Urothelium cell line (cell line): ENCODE measurements around the gene BROX.

Experiments
- DNase-seq: peaks from one replicate; pipeline ENCODE4 v3.0.0; 2011; ENCODE audit warnings: low spot score, mixed read lengths
- FAIRE-seq: peaks from 2 replicates; lab custom pipeline; 2011; peaks lifted over from hg19 to GRCh38; lab: Jason Lieb, UNC

BROX gene

DNA sequence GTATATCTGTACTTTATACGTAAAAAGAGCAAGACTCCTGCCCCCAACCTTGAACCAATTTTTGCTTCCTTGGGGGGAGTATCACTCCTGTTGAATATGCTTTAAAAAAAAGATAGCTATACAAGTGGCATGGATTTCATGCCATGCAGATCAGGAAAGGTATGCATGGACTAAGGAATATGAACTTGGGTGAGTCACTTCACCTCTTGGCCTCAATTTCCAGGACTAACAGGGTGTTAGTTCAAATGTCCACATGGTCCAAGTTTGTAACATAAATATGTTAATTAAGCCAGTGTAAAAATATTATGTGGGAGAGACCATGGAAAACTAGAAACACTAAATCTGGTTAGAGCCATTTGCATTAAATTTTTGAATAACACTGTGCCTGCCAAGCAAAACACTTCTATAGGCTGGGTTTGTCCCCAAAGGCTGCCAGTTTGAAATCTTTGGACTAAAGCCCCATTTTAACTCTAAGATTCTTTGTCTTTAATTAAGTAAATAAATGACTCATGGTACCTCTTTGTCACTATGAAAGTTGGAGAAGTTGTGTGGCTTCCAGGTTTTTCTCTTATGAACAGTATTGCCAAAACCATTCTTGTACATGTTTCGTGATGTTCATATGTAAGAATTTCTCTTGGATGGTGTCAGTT lies 57.7 kb downstream of the BROX start:
- FAIRE-seq: no peak

DNA sequence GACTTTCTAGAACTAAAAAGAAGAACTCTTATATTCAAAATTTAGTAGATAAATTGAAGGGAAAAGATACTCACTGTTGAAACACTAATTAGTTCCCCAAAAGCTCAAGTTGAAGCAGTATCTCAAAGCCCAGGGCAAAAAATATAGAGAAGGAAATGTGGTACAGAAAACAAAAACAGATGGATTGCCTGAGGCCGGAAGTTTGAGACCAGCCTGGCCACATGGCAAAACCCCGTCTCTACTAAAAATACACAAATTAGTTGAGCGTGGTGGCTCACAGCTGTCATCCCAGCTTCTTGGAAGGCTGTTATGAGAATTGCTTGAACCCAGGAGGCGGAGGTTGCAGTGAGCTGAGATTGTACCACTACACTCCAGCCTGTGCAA lies 60.6 kb downstream of the BROX start:
- DNase-seq (no peak), FAIRE-seq (no peak)

More for the DNA sequence above, 57.7 kb downstream of the BROX start:
- DNase-seq: no peak

DNA sequence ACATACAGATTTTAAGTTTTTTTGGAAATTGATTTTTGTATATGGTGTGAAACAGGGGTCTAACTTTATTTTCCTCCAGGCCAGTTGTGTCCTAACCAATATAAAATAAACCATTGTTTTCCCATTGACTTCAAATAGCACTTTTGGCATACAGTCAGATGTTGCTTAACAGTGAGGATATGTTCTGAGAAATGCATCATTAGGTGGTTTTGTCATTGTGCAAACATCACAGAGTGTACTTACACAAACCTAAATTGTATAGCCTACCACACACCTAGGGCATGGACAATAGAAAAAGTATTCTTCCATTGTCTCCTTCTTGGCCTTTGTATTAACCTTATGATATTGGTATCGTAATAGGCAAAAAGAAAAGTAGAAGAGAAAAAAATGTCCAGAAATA lies 65.1 kb downstream of the BROX start:
- DNase-seq (no peak), FAIRE-seq (no peak)

DNA sequence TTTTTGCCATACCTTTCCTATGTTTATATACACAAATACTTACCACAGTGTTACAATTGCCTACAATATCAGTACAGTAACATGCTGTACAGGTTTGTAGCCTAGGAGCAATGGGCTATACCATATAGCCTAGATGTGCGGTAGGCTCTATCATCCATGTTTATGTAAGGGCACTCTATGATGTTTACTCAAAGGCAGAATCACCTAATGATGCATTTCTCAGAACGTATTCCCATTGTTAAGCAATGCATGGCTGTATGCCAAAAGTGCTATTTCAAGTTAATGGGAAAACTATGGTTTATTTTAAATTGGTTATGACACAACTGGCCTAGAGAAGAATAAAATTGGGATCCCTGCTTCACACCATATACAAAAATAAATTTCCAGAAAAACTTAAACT lies 65.6 kb downstream of the BROX start:
- FAIRE-seq (no peak), DNase-seq (no peak)

DNA sequence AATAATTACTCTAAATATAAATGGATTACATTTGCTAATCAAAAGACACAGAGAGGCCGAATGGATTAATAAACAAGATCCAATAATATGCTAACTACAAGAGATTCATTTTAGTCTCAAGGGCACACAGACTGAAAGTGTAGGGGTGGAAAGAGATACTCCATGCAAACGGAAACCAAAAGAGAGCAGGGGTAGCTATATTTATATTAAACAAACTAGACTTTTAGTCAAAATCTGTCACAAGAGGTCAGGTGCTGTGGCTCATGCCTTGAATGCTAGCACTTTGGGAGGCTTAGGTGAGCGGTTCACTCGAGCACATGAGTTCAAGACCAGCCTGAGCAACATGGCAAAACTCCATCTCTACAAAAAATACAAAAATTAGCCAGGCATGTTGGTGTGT lies 68.9 kb downstream of the BROX start:
- no peak for DNase-seq
- no peak for FAIRE-seq

DNA sequence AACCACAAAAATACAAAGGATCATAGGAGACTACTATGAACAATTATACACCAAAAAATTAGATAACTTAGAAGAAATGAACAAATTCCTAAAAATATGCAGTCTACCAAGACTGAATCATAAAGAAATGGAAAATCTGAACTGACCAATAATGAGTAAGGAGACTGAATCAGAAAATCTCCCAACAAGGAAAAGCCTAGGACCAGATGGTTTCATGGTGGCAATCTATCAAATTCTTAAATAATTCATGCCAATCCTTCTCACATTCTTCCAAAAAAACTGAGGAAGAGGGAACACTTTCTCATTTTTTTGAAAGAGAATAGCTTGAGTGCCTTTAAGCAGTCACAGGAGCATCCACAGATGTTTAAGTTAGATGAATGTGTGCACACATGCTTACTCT lies 70.7 kb downstream of the BROX start:
- DNase-seq (no peak), FAIRE-seq (no peak)

DNA sequence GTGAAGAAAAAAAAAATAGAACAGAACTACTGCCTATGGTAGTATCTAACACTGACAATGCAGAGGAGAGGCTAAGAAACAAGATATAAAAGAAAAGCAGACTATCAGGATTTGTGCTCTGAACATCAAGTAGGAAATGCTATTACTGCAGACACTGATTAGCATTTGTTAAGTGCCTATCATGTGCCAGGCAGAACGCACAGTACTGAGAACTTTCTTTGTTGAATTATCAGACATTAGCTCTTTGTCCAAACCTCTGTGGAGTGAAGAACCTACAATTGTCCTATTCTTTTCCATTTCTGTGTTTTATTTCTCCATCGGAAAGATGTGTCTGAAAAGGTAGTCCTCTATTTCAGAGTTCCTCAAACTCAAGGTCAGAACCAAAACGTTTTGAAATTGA lies 72.0 kb downstream of the BROX start:
- FAIRE-seq: no peak
- no peak for DNase-seq
